Osteoblast (primary cell): ENCODE measurements around the gene HPX. TPM values are rescaled to one million over a fixed set of nuclear protein-coding genes. Genes with fewer than 3 reads are reported as not detected.

Experiments used
- DNase-seq: peaks from one replicate; pipeline ENCODE4 v3.0.0; 2011; ENCODE audit warnings: low spot score, mixed read lengths; ENCODE audit not compliant: insufficient read length; ENCODE audit errors: missing footprints
- H2AFZ ChIP-seq: 2 replicates; pipeline ENCODE4 v1.6.0; 2011; ENCODE audit warnings: mild to moderate bottlenecking, low read length
- H3K27ac ChIP-seq: 2 replicates; pipeline ENCODE4 v1.5.1; 2011; ENCODE audit warnings: mild to moderate bottlenecking, low read depth, low read length, moderate library complexity
- H3K27me3 ChIP-seq: 2 replicates; pipeline ENCODE4 v1.6.0; 2012; ENCODE audit warnings: mild to moderate bottlenecking, control low read depth, inconsistent platforms, low read length, moderate library complexity; ENCODE audit not compliant: insufficient read depth
- H3K36me3 ChIP-seq: 2 replicates; pipeline ENCODE4 v1.5.1; 2011; ENCODE audit warnings: mild to moderate bottlenecking, low read length, control low read depth, moderate library complexity; ENCODE audit not compliant: insufficient read depth
- H3K4me1 ChIP-seq: 2 replicates; pipeline ENCODE4 v1.5.1; 2011; ENCODE audit warnings: mild to moderate bottlenecking, low read length, control low read depth, moderate library complexity; ENCODE audit not compliant: insufficient read depth
- H3K4me2 ChIP-seq: 2 replicates; pipeline ENCODE4 v1.6.0; 2011; ENCODE audit warnings: mild to moderate bottlenecking, low read length; ENCODE audit not compliant: insufficient read depth
- H3K4me3 ChIP-seq: fragments of 200-600 bp; sonication (generic); 3 replicates; pipeline ENCODE4 v1.5.1; 2012; ENCODE audit warnings: mild to moderate bottlenecking, low read length, inconsistent platforms; ENCODE audit not compliant: insufficient read depth
- H3K79me2 ChIP-seq: 2 replicates; pipeline ENCODE4 v1.6.0; 2012; ENCODE audit warnings: mild to moderate bottlenecking, low read length, control low read depth, inconsistent platforms; ENCODE audit not compliant: insufficient read depth
- H3K9me3 ChIP-seq: 2 replicates; pipeline ENCODE4 v1.5.1; 2011; ENCODE audit warnings: low read depth, low read length, control low read depth
- H4K20me1 ChIP-seq: 2 replicates; pipeline ENCODE4 v1.6.0; 2012; ENCODE audit warnings: mild to moderate bottlenecking, low read length, control low read depth; ENCODE audit not compliant: insufficient read depth
- CTCF ChIP-seq: IDR thresholded peaks from 2 replicates; pipeline ENCODE4 v1.5.1; 2011; ENCODE audit warnings: mild to moderate bottlenecking, low read depth, low read length, moderate library complexity; ENCODE audit errors: extremely low read depth
- total RNA-seq: library from RNA; depleted of rRNA; stranded (reverse); fragments of >200 nt; gene quantifications from 2 replicates; pipeline ENCODE4 v1.2.3, GENCODE V29; 2012

The HPX gene
- total RNA-seq, 1 donor = 1.1 TPM

- no peak overlapping the region for H3K27ac ChIP-seq
- no peak overlapping the region for H2AFZ ChIP-seq
- peaks cover 9% of the 10 kb centered on the region for H3K36me3 ChIP-seq
- no peak overlapping the region for H3K4me2 ChIP-seq
- no peak for DNase-seq
- no peaks in the 10 kb centered on the region for H3K79me2 ChIP-seq
- H3K27me3 ChIP-seq = no peaks in the 10 kb centered on the region
- H3K4me3 ChIP-seq = no peak overlapping the region
- H3K9me3 ChIP-seq = no peaks in the 10 kb centered on the region
- no peaks in the 10 kb centered on the region for H3K4me1 ChIP-seq
- no peak for TF ChIP-seq CTCF
- peaks cover 27% of the 10 kb centered on the region for H4K20me1 ChIP-seq
Observed at GRCh38 chr11:6406370-6406769, 34.4 kb downstream of the HPX start.

GRCh38 chr11:6405846-6406245, 34.9 kb downstream of the HPX start:
- no peak for TF ChIP-seq CTCF
- H3K36me3 ChIP-seq = peaks cover 9% of the 10 kb centered on the region
- H3K4me2 ChIP-seq = no peak overlapping the region
- no peak overlapping the region for H3K27ac ChIP-seq
- no peaks in the 10 kb centered on the region for H3K27me3 ChIP-seq
- no peak overlapping the region for H2AFZ ChIP-seq
- H3K79me2 ChIP-seq = no peaks in the 10 kb centered on the region
- H3K4me3 ChIP-seq = no peak overlapping the region
- H3K4me1 ChIP-seq = no peaks in the 10 kb centered on the region
- no peaks in the 10 kb centered on the region for H3K9me3 ChIP-seq
- no peak for DNase-seq
- peaks cover 27% of the 10 kb centered on the region for H4K20me1 ChIP-seq

GRCh38 chr11:6405052-6405667, 35.6 kb downstream of the HPX start:
- Histone ChIP-seq H3K36me3 (peaks cover 6% of the 10 kb centered on the region), H3K27ac (no peak overlapping the region), H3K79me2 (no peaks in the 10 kb centered on the region), H3K27me3 (no peaks in the 10 kb centered on the region), H2AFZ (no peak overlapping the region), H3K4me2 (no peak overlapping the region), H4K20me1 (peaks cover 27% of the 10 kb centered on the region), H3K9me3 (no peaks in the 10 kb centered on the region), H3K4me1 (no peaks in the 10 kb centered on the region), H3K4me3 (no peak overlapping the region)
- peak; percentile 68 for DNase-seq
- TF ChIP-seq CTCF = no peak

- H3K4me1 ChIP-seq = no peaks in the 10 kb centered on the region
- H3K4me2 ChIP-seq = no peak overlapping the region
- no peaks in the 10 kb centered on the region for H3K9me3 ChIP-seq
- peaks cover 4% of the 10 kb centered on the region for H3K36me3 ChIP-seq
- DNase-seq = no peak
- no peak overlapping the region for H3K27ac ChIP-seq
- H2AFZ ChIP-seq = no peak overlapping the region
- no peak for TF ChIP-seq CTCF
- no peak overlapping the region for H3K4me3 ChIP-seq
- no peaks in the 10 kb centered on the region for H3K79me2 ChIP-seq
- H3K27me3 ChIP-seq = no peaks in the 10 kb centered on the region
- peaks cover 27% of the 10 kb centered on the region for H4K20me1 ChIP-seq
Observed at GRCh38 chr11:6404342-6405051, 36.3 kb downstream of the HPX start.
